ENCODE results near the gene RSU1.
"Not testable (repeated sequence)": the region's sequence is repeated elsewhere in the genome, so short reads cannot be mapped to it uniquely, and the experiment has no call there.

Gene RSU1

DNA sequence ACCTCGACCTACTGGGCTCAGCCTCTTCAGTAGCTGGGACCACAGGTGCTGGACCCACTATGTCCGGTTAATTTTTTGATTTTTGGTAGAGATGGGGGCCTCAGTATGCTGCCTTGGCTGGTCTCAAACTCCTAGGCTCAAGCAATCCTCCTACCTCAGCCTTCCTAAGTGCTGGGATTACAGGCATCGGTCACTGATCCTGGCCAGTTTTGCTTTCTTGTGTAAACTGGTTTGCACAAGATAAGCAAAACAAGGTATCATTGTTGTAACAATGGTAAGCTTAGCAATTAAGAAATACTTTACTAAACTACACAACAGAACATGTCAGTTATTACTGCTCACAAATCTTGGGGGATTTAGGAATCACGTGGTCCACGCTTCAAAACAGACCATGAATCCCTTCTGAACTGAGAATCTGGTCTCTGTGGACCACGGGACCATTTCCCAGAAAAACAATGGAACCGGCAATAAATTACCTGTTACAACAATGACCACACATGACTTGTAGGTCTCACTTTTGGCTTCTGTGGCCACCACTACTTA lies 36.8 kb downstream of the RSU1 start:
- no peak for DNase-seq (ENCODE audit: low spot score)

DNA sequence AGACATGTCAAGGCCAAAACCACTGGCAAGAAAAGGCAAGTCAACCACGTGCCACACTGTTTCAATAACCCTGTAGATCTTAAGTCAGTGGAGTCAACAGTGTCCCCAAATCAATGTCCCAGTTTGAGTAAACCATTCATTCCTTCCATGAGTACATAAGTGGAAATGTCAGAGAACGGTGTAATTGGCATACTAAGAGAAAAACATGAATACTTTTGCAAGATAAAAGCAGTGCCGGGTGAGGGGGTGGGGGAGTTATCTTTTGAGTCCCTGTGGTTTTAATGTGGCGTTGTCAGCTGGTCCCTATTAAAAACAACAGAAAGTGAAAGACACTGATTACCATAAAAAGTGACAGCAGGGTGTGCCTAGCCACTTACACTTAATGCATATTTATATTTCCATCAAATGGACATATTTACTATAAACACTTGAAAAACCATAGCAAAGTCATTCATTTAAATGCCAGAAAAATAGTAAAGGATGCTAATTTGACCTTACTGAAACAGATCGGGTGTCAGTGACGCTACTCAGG lies 37.8 kb downstream of the RSU1 start:
- DNase-seq (ENCODE audit: low spot score) = no peak

DNA sequence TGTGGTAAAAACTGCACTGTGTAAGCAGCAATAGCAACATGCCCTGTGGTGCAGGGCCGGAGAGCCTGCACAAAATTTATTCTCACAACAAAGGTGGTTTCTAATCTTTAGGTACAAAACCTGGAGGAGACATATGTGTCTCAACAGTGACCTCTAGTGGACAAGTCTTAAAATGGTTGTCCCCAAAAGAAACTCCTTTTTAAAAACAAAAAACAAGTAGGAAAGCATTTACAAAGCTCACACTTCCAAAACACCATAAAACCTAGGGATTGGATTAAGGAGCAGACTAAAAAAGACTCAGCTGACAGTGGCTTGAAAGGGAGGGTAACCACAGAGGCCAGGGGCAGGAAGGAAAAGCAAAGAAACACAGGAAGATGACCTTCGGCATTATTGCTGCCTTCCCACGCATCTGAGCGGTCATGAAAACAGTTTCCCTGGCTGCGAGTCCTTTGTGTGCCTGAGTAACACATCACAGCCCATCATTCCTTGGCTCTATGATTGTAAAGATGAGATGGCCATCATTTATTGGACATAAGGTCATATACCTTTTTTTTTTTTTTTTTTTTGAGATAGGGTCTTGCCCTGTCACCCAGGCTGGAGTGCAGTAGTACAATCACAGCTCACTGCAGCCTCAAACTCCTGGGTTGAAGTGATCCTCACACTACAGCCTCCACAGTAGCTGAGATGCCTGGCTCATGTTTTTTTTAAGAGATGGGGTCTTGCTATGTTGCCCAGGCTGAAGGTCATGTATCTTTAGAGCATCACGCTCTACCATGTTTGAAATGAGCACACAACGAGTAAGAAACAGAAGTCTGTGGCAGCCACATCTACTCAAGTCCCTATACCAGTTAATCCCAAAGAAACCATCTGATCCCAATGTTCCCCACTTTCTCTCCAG lies 39.5 kb downstream of the RSU1 start:
- peak; percentile 66 for DNase-seq (ENCODE audit: low spot score)

DNA sequence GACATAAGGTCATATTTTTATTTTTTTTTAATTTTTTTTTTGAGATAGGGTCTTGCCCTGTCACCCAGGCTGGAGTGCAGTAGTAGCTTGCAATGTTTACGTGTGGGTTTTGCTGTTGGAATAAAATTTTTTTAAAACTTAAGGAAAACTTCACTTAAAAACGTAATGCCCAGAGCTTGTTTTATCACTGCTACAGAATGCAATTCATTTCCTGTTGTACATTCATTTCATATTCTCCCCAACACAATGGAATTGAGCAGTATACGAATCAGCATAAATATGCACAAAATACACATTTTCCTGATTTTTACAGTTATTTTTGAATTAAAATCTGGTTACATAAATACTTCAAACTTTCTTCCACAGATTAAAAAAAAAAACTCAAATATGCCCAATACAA lies 40.3 kb downstream of the RSU1 start:
- DNase-seq (ENCODE audit: low spot score) = no peak

DNA sequence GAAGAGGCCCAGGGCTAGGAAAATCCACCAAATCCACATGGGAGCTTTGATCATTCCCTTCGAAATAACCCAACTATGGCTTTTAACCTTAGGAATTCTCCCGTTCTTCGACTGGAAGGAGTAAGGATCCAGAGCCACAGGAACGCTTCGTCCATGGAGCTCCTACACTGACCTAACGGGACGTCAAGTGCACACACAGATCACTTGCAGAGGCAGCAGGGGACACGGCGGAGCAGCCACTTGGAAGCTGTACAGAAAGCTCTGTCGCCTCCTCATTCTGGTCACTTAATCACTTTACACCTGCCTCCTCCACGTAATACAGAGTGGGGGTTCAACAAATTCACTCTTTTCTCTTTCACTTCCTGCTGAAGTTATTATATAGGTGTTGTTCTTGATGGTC lies 43.9 kb downstream of the RSU1 start:
- DNase-seq (ENCODE audit: low spot score) = no peak

DNA sequence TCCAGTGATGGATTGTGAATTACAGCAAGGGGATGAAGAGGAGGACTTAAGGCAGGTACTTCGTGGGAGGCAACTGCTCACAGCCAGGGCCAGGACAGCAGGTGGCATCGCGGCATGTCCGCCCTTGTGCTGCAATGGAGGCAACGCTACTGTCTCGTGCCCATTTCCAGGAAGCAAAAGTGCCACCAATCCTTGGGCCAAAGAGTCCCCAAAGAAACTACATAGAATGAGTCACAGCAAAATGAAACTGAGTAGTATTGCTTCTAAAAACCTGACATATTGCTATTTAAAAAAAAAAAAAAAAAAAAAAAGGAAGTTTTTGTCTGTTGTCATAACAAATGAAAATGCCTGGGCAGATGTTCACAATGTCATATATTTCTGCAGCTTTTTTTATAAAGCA lies 46.6 kb downstream of the RSU1 start:
- DNase-seq (ENCODE audit: low spot score) = no peak

DNA sequence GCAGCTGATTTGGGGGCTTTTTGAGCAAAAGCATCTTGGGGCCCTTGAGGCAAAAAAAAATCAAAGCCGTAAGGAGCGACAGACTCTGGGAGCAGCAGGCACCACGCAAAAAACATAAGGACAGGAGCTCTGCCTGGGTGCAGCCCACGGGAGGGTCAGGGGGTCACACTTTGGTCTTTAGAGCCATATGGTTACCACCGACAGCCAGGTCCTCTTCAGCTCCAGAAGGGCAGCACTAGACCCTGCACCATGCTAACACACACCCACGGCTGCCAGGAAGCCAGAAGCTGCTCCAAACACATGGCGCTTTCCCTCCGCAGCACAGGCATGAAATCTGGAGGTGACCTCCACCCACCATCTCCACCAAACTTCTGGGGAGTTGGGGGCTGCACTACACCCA lies 47.1 kb downstream of the RSU1 start:
- no peak for DNase-seq (ENCODE audit: low spot score)

DNA sequence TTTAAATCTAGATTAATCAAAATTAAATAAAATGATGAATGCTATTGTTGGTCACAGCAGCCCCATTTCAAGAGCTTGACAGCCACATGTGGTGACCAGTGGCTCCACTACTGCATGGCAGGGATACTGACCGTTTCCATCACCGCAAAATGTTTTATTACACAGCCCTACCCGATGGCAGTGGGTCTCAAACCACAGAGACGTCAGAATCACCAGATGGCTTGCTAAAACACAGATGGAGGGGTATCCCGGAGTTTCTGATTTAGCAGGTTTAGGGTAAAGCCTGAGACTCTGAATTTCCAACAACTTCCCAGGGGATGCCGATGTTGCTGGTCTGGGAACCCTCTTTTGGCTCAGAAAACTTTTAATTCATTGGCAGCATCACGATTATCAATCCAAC lies 47.9 kb downstream of the RSU1 start:
- DNase-seq (ENCODE audit: low spot score) = no peak

DNA sequence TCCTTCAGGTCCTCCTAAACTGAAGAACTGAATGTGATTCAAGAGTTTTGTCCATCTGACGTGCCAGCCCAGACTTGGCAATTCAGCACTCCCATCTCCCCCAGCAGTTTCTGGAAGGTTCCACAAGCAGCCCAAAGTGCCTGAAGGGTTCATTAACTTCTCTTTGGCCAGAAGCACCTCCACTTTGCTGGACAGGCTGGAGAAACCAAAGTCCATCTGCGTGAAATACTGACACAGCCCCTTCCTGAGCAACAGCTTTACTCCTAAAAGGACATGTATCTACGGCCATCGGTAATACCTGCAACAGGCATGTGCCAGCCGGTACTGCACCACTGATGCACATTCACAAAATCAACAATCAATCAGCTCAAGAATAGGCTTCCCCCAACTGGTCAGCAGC lies 48.5 kb downstream of the RSU1 start:
- DNase-seq (ENCODE audit: low spot score) = no peak

DNA sequence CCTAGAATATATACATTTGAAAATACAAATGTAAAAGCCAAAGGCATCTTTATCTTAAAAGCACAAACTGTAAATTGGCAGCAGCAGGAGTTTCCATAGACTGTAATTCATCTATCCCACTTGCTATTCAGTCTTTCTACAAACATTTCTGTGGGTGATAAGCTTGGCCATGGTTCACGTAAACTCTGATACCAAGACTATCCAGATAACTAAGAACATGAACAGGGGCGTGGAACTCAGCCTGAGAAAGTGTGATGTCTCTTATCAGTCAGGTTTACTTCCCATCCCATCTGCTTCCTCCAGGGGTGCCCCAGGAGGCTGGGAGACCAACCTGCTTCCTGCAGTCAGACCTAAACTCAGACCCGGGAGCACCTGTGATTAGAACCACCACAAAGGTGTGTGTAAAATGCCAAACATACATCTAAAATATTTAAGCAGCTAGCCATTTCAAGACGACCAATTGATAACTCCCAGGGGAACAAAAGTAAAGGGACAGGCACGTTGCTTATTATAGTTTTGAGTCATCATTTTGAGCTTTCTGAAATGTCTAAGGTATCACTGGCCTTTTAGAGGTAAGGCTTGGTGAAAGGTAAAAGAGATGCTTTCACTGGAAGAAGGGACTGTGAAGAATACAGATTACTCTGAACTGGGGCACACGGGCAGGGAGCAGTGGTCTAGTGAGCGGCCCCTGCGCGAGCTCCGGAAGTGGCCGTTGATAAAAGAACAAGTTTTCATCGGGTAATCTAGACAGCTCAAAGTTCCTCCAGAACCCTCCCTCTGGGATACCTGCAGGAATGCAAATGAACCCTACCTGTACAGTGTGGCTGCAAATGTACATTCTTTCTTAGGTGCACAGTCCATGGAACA lies 51.5 kb downstream of the RSU1 start:
- no peak for DNase-seq (ENCODE audit: low spot score)

DNA sequence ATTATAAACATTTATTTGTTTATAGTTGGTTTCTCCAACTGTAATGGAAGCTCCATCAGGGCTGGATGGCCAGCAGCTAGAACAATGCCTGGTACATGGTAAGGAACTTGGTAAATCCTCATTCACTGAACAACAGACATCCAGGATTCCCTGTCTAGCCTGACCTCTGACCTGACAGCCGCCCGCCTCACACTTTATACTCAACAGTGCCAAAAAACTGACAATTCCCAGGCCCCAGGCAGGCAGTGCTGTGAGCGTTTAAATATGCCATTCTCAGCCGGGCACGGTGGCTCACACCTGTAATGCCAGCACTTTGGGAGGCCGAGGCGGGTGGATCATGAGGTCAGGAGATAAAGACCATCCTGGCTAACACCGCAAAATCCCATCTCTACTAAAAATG lies 55.9 kb downstream of the RSU1 start:
- DNase-seq (ENCODE audit: low spot score) = no peak

DNA sequence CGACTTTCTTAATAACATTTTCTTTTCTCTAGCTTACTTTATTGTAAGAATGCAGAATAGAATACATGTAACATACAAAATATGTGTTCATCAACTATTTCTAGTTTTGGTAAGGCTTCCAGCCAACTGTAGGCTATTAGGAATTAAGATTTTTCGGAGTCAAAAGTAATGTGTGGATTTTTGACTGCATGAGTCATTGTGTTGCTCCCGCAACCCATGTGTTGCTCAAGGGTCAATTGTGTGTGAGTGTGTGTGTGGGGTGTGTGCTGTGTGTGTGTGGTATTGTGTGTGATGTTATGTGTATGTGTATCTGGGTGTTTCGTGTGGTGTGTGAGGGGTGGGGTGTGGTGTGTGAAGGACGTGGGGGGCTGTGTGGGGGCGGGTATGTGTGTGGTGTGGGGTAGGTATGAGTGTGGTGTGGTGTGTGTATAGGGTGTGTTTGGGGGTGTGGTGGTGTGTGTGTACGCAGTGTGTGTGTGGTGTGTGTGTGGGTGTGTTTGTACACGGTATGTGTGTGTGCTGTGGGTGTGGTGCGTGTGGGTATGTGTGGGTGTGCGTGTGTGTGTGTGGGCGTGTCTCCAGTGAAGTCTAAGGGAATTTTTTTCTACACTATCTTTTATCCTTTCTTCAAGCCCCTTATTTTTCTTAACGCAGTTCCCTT lies 60.5 kb downstream of the RSU1 start:
- DNase-seq (ENCODE audit: low spot score) = no peak

DNA sequence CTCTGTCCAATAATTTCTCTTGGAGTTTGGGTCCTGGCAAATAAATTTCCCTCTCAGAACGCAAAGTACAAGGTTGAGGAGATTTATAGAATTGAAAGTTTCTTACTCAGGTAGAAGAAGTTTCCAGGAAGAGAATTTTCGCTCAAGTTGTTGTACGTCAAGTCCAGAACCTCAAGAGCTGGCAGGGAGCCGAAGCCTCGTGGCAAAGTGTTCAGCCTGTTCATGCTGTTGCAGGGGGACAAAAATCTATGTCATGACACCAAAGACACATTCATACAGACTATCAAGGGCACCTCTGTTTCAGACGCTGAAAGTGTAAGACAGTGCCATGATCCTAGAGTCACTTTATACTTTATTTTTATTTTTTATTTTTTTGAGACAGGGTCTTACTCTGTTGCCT lies 62.5 kb downstream of the RSU1 start:
- no peak for DNase-seq (ENCODE audit: low spot score)

DNA sequence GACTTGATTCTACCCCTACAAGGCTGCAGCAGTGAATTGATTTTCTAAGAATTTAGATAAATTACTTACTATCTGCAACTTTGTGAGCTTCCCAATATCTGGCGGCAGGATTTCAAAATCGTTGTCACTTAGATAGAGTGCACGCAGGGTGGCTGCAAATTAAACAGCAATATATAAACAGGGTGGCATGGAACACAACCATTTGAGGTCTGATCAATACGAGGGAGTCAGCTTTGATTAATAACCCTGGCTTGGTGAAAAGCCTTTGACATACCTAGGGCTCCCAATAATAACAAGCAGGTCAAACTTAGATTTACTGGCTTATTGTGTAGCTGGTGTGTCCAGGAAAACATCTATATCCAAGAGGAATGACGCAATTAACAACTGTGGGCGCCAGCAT lies 64.4 kb downstream of the RSU1 start:
- not testable (repeated sequence) for DNase-seq (ENCODE audit: low spot score)

DNA sequence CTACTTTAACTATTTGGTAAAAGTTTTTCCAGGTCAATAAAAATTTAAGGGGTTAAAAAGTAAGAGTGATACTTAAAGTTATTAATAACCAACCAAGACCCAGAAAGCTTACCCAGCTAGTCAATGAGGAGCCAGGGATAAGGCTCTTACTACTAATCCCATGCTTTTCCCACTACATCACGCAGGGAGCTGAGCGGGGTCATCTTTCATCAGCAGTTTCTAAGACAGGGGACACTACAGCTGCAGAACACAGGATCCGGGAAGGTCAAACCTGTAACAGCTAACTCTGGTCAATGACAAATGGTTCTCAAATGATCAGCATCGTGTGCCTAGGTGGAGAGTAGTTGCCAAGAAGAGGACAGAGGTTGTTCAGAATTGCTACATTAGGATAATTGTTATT lies 65.1 kb downstream of the RSU1 start:
- DNase-seq (ENCODE audit: low spot score) = no peak

DNA sequence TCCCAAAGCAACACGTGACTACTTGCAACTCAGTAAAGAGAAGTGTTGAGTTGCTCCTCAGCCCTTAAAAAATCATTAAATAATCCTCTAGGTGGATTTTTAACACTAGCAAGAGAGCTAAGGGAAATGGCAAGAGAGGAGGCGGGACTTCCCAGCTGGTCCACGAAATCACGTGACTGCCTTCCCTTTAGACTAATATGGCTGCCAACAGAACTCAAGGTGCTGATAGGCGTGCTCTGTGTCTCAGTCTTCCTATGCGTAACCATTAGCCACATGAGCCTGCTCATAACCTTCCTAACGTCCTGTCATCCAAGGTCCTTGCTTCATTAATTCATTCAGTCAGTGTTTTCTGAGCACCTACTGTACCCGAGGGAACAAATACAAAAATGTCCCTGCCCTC lies 66.0 kb downstream of the RSU1 start:
- no peak for DNase-seq (ENCODE audit: low spot score)

DNA sequence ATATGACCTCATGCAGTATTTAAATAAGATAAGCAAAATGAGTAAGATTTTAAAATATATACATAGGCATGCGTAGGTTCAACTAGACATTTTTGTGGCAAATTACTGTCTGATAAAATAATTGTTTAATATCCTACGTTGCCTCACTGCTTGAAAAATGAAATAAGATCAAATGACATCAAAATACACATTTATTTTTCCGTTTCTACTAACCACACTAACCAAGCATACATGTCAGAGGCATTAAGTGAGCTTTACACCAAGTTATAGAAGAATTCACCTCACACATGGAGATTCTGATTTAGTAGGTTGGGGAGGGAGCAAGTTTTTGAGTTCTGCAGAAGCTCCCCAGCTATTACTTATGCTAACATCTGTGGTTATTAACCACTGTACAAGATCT lies 66.8 kb downstream of the RSU1 start:
- DNase-seq (ENCODE audit: low spot score) = no peak

DNA sequence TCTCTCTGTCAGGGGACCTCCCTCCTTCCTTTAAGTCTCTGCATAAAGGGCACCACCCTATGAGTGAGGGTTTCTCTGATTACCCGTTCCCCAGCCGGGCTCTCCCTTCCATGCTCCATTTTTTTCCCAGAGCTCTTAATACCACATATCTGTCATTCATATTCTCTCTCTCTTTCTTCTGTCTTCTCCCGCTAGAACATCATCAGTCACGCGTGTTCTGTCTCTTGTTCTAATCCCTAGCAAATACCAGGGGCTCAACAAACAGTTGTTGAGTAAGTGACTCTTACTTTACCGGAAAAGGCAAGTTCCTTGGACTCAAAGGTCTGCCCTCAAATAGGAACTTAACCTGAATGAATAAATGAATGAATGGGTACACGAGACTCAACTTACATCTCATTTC lies 68.5 kb downstream of the RSU1 start:
- DNase-seq (ENCODE audit: low spot score) = no peak

DNA sequence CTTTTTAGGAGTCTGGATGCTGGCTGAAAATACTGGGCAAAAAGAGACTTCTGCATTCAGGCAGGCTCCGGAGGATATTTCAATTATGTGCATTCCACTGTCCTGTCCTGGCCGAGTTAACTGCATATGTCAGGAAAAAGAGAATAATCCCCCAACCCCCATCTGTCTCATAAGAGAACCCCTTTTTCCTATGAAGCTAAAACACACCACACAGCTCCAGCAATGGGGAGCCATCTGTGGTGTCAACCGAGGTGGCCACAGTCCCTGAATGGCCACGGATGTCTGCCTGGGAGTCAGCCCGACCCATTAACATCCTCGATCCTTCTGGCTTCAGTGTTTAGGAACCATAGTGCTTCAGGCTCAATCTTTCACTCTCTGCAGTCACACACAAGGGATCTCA lies 70.4 kb downstream of the RSU1 start:
- no peak for DNase-seq (ENCODE audit: low spot score)

DNA sequence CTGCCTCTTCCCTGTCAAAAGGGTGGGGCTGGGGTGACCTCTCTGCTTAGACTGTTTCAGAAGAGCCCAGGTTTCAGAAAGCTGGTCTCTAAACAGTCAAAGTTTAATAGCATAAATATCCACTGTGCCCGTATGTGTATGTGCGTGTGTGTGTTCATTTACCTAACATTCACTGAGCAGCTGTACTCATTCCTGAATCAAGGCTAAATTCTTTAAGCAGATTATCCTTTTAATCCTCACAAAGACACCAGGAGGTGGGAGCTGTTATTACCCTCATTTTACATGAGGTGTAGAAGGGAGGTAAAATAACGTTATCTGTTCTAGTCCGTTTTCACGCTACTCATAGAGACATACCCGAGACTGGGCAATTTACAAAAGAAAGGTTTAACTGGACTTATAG lies 72.2 kb downstream of the RSU1 start:
- no peak for DNase-seq (ENCODE audit: low spot score)

DNA sequence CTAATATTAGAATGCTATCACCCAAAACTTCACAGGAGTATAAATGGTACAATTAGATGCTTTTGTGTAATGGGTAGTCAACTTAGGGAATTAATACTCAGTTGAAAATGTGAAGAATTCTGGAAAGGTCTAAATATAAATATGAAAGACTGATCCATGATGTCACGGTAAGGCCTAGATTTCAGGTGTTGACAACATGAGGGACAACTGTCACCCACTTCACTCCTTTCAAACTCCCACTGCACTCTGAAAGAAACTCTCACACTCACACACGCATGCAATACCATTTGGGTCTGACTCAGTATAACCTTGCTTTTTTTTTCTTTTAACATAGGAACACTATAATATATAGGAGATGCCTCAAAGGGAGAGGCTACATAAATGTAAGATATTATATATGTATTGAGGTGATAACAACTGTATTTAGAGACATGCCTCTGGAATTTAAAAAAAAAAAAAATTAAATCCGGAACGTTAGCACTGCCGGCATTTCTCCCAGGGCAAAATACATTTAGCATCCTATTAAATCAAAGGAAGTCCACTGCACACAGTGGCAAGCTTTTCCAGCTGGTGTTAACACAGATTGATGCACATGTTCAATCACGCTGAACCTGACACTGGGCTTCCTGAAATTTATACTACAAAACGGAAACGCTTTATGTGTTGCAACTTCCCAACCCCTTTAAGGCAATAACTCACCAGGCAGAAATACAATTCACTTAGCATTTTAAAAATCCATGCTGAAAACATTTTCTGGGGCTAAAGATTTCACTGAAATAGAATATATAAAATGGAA lies 74.9 kb downstream of the RSU1 start:
- no peak for DNase-seq (ENCODE audit: low spot score)

Measured in Ammon's horn (tissue), 1 donor.